ENCODE measurements around the gene HLA-DRB5.
"Not testable (repeated sequence)": the region's sequence is repeated elsewhere in the genome, so short reads cannot be mapped to it uniquely, and the experiment has no call there.

Gene HLA-DRB5

GRCh38 chr6:32553037-32553742 lies 23.1 kb upstream of the HLA-DRB5 start:
- no peak for ATAC-seq (replicated peaks)
- no peak for DNase-seq
- H3K27me3 Mint-ChIP-seq: peaks cover 3 to 8% of the 10 kb centered on the region in 2 donors
- no peak overlapping the region for H3K27ac Mint-ChIP-seq
- H3K4me3 Mint-ChIP-seq: no peak overlapping the region
- H3K4me1 Mint-ChIP-seq (ENCODE audit: low read depth in 2 of 2): peaks cover 2 to 4% of the 10 kb centered on the region in 2 donors
- H3K36me3 Mint-ChIP-seq (ENCODE audit: insufficient read depth): peaks cover 6% of the 10 kb centered on the region
- no peaks in the 10 kb centered on the region for H3K9me3 Mint-ChIP-seq

- DNase-seq (no peak), ATAC-seq (replicated peaks) (no peak)
- Mint-ChIP-seq H3K4me1 (ENCODE audit: low read depth in 2 of 2) (peaks cover 6 to 11% of the 10 kb centered on the region in 2 donors), H3K36me3 (ENCODE audit: insufficient read depth) (peaks cover 6% of the 10 kb centered on the region), H3K27me3 (peaks cover 0 to 6% of the 10 kb centered on the region in 2 donors), H3K4me3 (no peak overlapping the region), H3K9me3 (no peaks in the 10 kb centered on the region), H3K27ac (no peak overlapping the region)
Measured at GRCh38 chr6:32551410-32551809, 21.3 kb upstream of the HLA-DRB5 start.

- no peaks in the 10 kb centered on the region for H3K4me1 Mint-ChIP-seq (ENCODE audit: low read depth in 2 of 2)
- peaks cover 7 to 13% of the 10 kb centered on the region in 2 donors for H3K27me3 Mint-ChIP-seq
- no peak for DNase-seq
- ATAC-seq (replicated peaks): no peak
- no peak overlapping the region for H3K27ac Mint-ChIP-seq
- H3K36me3 Mint-ChIP-seq (ENCODE audit: insufficient read depth): no peaks in the 10 kb centered on the region
- H3K4me3 Mint-ChIP-seq: no peak overlapping the region
- peaks cover 0 to 6% of the 10 kb centered on the region in 2 donors for H3K9me3 Mint-ChIP-seq
Measured at GRCh38 chr6:32539839-32540238, 9.8 kb upstream of the HLA-DRB5 start.

- ATAC-seq (replicated peaks): peak; percentile 28
- DNase-seq; H3K9me3 Mint-ChIP-seq; H3K27me3 Mint-ChIP-seq; H3K36me3 Mint-ChIP-seq (ENCODE audit: insufficient read depth): not testable (repeated sequence)
- peak overlapping the region; percentile 45 to 95 for H3K27ac Mint-ChIP-seq
- peak overlapping the region; percentile 67 to 78 for H3K4me3 Mint-ChIP-seq
- peaks cover 9 to 36% of the 10 kb centered on the region in 2 donors for H3K4me1 Mint-ChIP-seq (ENCODE audit: low read depth in 2 of 2)
Measured at GRCh38 chr6:32530431-32530793, 325 bp upstream of the HLA-DRB5 start.

GRCh38 chr6:32522302-32523047 lies 7.6 kb downstream of the HLA-DRB5 start:
- peaks cover 16 to 42% of the 10 kb centered on the region in 2 donors for H3K4me1 Mint-ChIP-seq (ENCODE audit: low read depth in 2 of 2)
- peak overlapping the region; percentile 1 to 77 for H3K27ac Mint-ChIP-seq
- peaks cover 9% of the 10 kb centered on the region for H3K36me3 Mint-ChIP-seq (ENCODE audit: insufficient read depth)
- no peaks in the 10 kb centered on the region for H3K9me3 Mint-ChIP-seq
- no peak for DNase-seq
- H3K4me3 Mint-ChIP-seq: peak overlapping the region; percentile 68 to 72
- no peaks in the 10 kb centered on the region for H3K27me3 Mint-ChIP-seq
- peak; percentile 24 for ATAC-seq (replicated peaks)

- no peak for DNase-seq
- no peak overlapping the region for H3K4me3 Mint-ChIP-seq
- no peak for ATAC-seq (replicated peaks)
- H3K9me3 Mint-ChIP-seq: no peaks in the 10 kb centered on the region
- peaks cover 6% of the 10 kb centered on the region for H3K36me3 Mint-ChIP-seq (ENCODE audit: insufficient read depth)
- peak overlapping the region in 1 of 2 donors; percentile 62 for H3K27ac Mint-ChIP-seq
- H3K4me1 Mint-ChIP-seq (ENCODE audit: low read depth in 2 of 2): peaks cover 14 to 25% of the 10 kb centered on the region in 2 donors
- no peaks in the 10 kb centered on the region for H3K27me3 Mint-ChIP-seq
Measured at GRCh38 chr6:32519910-32520258, 10.2 kb downstream of the HLA-DRB5 start.

- DNase-seq (no peak), ATAC-seq (replicated peaks) (no peak)
- H3K27me3 Mint-ChIP-seq: no peaks in the 10 kb centered on the region
- H3K27ac Mint-ChIP-seq: peak overlapping the region in 1 of 2 donors; percentile 62
- H3K9me3 Mint-ChIP-seq: no peaks in the 10 kb centered on the region
- peaks cover 12 to 23% of the 10 kb centered on the region in 2 donors for H3K4me1 Mint-ChIP-seq (ENCODE audit: low read depth in 2 of 2)
- H3K36me3 Mint-ChIP-seq (ENCODE audit: insufficient read depth): peaks cover 6% of the 10 kb centered on the region
- H3K4me3 Mint-ChIP-seq: no peak overlapping the region
Measured at GRCh38 chr6:32519118-32519909, 10.8 kb downstream of the HLA-DRB5 start.

- no peaks in the 10 kb centered on the region for H3K27me3 Mint-ChIP-seq
- DNase-seq (no peak), ATAC-seq (replicated peaks) (no peak)
- H3K4me1 Mint-ChIP-seq (ENCODE audit: low read depth in 2 of 2): peaks cover 9 to 19% of the 10 kb centered on the region in 2 donors
- H3K27ac Mint-ChIP-seq: no peak overlapping the region
- H3K36me3 Mint-ChIP-seq (ENCODE audit: insufficient read depth): peaks cover 6% of the 10 kb centered on the region
- H3K9me3 Mint-ChIP-seq: no peaks in the 10 kb centered on the region
- H3K4me3 Mint-ChIP-seq: no peak overlapping the region
Measured at GRCh38 chr6:32517654-32518445, 12.2 kb downstream of the HLA-DRB5 start.

- DNase-seq: no peak
- no peaks in the 10 kb centered on the region for H3K4me1 Mint-ChIP-seq (ENCODE audit: low read depth in 2 of 2)
- H3K9me3 Mint-ChIP-seq: no peaks in the 10 kb centered on the region
- ATAC-seq (replicated peaks): no peak
- no peaks in the 10 kb centered on the region for H3K36me3 Mint-ChIP-seq (ENCODE audit: insufficient read depth)
- H3K27me3 Mint-ChIP-seq: peaks cover 10 to 13% of the 10 kb centered on the region in 2 donors
- H3K27ac Mint-ChIP-seq: no peak overlapping the region
- H3K4me3 Mint-ChIP-seq: no peak overlapping the region
Measured at GRCh38 chr6:32501016-32501415, 29.1 kb downstream of the HLA-DRB5 start.

- Mint-ChIP-seq H3K27ac (no peak overlapping the region), H3K4me3 (no peak overlapping the region), H3K36me3 (ENCODE audit: insufficient read depth) (no peaks in the 10 kb centered on the region), H3K9me3 (no peaks in the 10 kb centered on the region), H3K27me3 (peaks cover 36 to 70% of the 10 kb centered on the region in 2 donors), H3K4me1 (ENCODE audit: low read depth in 2 of 2) (no peaks in the 10 kb centered on the region)
- no peak for DNase-seq
- ATAC-seq (replicated peaks): no peak
Measured at GRCh38 chr6:32492351-32492750, 37.7 kb downstream of the HLA-DRB5 start.

- Mint-ChIP-seq H3K9me3 (no peaks in the 10 kb centered on the region), H3K4me3 (no peak overlapping the region), H3K27me3 (peaks cover 30 to 66% of the 10 kb centered on the region in 2 donors), H3K4me1 (ENCODE audit: low read depth in 2 of 2) (no peaks in the 10 kb centered on the region), H3K27ac (no peak overlapping the region), H3K36me3 (ENCODE audit: insufficient read depth) (no peaks in the 10 kb centered on the region)
- DNase-seq (no peak), ATAC-seq (replicated peaks) (no peak)
Measured at GRCh38 chr6:32491700-32492099, 38.4 kb downstream of the HLA-DRB5 start.

GRCh38 chr6:32488083-32488482 lies 42.0 kb downstream of the HLA-DRB5 start:
- H3K27ac Mint-ChIP-seq: no peak overlapping the region
- peaks cover 16 to 49% of the 10 kb centered on the region in 2 donors for H3K27me3 Mint-ChIP-seq
- no peaks in the 10 kb centered on the region for H3K4me1 Mint-ChIP-seq (ENCODE audit: low read depth in 2 of 2)
- DNase-seq (no peak), ATAC-seq (replicated peaks) (no peak)
- no peaks in the 10 kb centered on the region for H3K9me3 Mint-ChIP-seq
- H3K4me3 Mint-ChIP-seq: no peak overlapping the region
- no peaks in the 10 kb centered on the region for H3K36me3 Mint-ChIP-seq (ENCODE audit: insufficient read depth)

GRCh38 chr6:32484614-32484998 lies 45.5 kb downstream of the HLA-DRB5 start:
- no peak for DNase-seq

More at GRCh38 chr6:32484614-32484998, 45.5 kb downstream of the HLA-DRB5 start:
- peaks cover 16 to 25% of the 10 kb centered on the region in 2 donors for H3K27me3 Mint-ChIP-seq
- H3K27ac Mint-ChIP-seq: no peak overlapping the region
- H3K9me3 Mint-ChIP-seq: no peaks in the 10 kb centered on the region
- no peaks in the 10 kb centered on the region for H3K4me1 Mint-ChIP-seq (ENCODE audit: low read depth in 2 of 2)
- H3K4me3 Mint-ChIP-seq: no peak overlapping the region
- no peak for ATAC-seq (replicated peaks)
- no peaks in the 10 kb centered on the region for H3K36me3 Mint-ChIP-seq (ENCODE audit: insufficient read depth)

Data from effector memory CD8-positive, alpha-beta T cell (primary cell).